H54 (cell line): ENCODE measurements around the gene TROAP.
"Not testable (repeated sequence)": the region's sequence is repeated elsewhere in the genome, so short reads cannot be mapped to it uniquely, and the experiment has no call there.

Source experiments
- DNase-seq: peaks from one replicate; pipeline ENCODE4 v3.0.0; 2011; ENCODE audit warnings: low spot score, mixed read lengths; ENCODE audit not compliant: insufficient read length
- FAIRE-seq: peaks from 3 replicates; lab custom pipeline; 2011; peaks lifted over from hg19 to GRCh38; lab: Jason Lieb, UNC
- POLR2A ChIP-seq: IDR thresholded peaks from 2 replicates; pipeline ENCODE4 v1.6.1; 2011; ENCODE audit warnings: low read depth, mild to moderate bottlenecking, low read length

TROAP gene

DNA sequence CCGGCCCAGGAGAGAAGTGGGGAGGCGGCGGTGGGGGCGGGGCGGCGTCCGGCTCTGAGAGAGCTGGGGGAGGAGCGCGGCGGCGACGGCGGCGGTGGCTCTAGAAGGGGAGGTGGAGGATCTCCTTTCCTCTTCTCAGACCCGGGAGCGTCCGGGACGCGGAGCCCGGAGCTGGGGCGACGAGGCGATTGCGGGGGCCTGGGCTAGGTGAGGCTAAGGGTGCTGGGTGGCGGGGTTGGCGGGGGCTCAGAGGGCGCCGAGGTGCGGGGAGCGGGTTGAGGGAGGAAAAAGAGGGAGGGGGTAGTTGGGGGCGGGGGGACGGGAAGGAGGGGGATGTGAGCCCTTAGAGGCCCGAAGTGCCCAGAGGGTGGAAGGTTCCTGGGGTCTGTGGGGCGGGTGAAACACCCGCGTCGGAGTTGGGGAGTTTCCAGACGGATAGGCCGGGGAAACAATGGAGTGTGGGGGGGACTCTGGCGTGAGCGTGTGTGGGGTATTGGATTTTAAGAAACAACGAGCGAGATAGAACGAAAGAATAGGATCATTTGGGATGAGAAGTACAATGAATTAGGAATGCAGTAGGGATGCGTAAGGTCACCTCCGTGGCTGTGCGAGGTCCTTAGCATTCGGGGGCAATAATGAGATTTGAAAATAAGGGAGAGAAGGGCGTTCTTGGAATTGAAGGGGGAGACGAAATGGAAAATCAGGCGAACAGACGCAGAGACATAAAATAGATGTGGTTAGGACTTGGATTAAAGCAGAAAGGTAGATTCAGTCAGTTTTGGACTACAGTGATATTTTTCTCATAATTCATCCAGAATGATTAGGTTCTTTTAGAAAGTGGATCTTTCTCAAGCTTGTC is 44.6 kb downstream of the TROAP start, which contains the start of gene SPATS2:
SPATS2 (plus strand) TSS at position 82 of the 859 bp plus-strand sequence. CDS start 93,551 bp downstream, outside the sequence.
- FAIRE-seq: no peak
- DNase-seq: no peak

DNA sequence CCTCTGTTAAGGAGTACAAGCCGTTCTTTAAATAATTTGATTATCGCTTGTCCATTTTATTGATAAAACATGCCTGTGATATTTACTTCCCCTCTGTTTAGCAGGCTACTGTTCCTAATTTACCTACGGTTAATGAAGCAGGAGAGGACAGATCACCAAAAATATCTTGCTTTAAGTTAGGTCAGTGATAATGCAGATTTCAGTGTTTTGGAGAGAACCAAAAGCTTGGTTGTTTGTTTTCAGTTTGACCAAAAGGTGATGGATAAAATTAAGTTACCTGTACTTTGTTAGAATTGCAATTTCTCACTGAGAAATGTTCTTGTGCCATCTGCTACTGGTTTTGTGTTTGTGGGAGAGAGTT is 45.2 kb downstream of the TROAP start:
- DNase-seq (no peak), FAIRE-seq (no peak)
- TF ChIP-seq POLR2A: no peak

More for the DNA sequence above, 44.6 kb downstream of the TROAP start, which contains the start of gene SPATS2:
- TF ChIP-seq POLR2A: peak; percentile 40; the same call in 1 of the 2 replicates

DNA sequence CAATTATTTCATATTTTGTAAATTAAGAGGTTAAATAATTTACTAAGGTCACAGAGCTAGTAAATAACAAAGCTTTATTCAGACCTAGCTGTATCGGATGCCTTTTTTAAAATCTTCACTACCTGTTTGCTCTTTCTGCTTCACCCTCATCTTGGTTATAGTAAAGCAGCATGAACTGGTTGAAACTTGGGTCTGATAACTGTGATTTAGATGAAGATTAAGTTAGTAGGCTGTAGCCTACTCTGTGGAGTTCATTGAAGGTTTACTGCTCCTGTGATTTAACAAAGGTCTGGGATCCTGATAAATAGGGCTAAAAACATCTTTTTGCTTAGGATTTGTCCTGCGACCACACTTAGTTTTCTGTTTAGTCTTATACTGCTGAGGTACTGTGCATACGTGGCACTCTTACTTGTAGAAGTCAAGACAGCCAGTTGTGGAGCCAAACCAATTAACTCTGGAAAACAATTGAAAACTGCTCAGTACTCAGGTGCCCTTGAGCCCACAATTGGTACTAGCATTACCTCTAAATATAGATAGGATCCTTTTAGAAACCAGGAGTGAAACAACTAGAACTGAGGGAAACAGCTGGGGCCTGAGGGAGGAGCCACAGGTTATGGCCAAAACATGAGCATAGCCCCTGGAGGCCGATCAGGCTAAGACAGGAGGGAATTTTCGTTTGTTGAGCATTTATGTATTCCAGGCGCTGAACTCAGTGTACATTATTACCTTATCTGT is 46.5 kb downstream of the TROAP start:
- no peak for FAIRE-seq
- DNase-seq: no peak
- TF ChIP-seq POLR2A: no peak

DNA sequence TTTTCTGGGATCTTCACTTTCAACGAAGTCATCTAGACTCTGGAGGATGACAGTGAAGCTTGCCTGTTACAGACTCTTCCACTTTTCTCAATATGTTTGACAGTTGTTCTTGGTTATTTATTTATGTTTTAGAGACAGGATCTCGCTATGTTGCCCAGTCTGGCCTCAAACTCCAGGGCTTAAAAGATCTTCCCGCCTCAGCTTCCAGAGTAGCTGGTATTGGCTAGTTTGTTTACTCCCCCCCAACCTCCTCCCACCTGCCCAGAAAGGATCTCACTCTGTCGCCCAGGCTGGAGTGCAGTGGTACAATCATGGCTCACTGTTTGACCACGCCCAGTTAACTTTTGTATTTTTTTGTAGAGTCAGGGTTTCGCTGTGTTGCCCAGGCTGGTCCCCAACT is 47.5 kb downstream of the TROAP start:
- FAIRE-seq (no peak), DNase-seq (no peak)
- TF ChIP-seq POLR2A: no peak

DNA sequence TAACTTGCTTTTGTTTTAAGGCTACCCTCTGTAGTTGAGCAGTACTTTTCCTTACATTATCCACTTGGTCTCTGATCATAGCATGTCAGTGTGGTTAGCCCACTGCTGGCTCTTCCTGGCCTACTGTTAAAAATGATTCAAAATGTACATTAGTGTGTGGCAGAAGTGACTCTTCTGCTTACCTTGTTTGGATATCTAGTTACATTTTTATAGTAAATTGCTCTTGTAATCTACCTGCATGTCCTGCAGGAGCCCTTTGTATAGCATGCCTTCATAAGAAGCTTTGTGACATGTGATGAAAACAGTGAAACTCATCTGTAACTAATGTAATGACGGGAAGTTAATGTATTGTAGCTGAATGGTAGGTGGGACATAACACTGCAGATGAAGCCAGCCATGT is 52.4 kb downstream of the TROAP start:
- no peak for FAIRE-seq
- no peak for DNase-seq
- no peak for TF ChIP-seq POLR2A

DNA sequence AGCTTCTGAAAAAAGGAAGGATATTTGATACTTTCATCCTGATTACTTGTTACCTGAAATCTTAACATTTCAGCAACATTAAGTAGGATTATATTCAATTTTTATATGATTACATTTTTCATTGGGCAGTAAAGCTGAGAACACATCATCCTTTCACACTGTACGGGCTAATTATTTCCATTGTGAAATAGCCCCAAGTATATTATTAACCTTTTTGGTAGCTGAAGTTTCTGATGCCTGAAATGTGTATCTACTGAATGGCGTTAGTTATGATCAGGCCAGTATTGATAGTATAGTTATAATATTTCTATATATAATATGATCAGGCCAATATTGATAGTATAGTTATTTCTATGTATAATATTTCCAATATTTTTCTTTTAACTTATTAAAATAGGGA is 54.3 kb downstream of the TROAP start:
- no peak for TF ChIP-seq POLR2A
- no peak for FAIRE-seq
- no peak for DNase-seq

DNA sequence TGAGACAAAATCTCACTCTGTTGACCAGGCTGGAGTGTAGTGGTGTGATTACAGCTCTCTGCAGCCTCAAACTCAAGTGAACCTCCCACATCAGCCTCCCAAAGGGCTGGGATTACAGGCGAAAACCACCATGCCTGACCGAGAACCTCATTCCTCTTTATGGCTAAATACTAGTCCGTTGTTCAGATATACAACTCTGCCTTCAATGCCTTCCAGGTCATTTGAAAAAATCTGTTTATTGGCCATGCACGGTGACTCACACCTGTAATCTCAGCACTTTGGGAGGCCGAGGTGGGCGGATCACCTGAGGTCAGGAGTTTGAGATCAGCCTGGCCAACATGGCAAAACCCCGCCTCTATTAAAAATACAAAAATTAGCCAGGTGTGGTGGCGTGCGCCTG is 57.1 kb downstream of the TROAP start:
- FAIRE-seq: peak; percentile 27
- not testable (repeated sequence) for DNase-seq
